ENCODE measurements around the gene TARS3.

Gene TARS3

GRCh38 chr15:101621961-101622360, 102.3 kb downstream of the TARS3 start:
- H3K4me3 ChIP-seq (ENCODE audit: low read depth, low read length), result no peak overlapping the region
- no peaks in the 10 kb centered on the region for H3K9me3 ChIP-seq (ENCODE audit: control insufficient read depth, low read length)
- no peak overlapping the region for H3K27ac ChIP-seq
- H3K79me2 ChIP-seq, result no peaks in the 10 kb centered on the region
- no peak overlapping the region for H3K4me2 ChIP-seq (ENCODE audit: low read length)
- no peaks in the 10 kb centered on the region for H3K36me3 ChIP-seq (ENCODE audit: control insufficient read depth, insufficient read depth, low read length)
- H2AFZ ChIP-seq, result no peak overlapping the region
- no peak overlapping the region for H3K9ac ChIP-seq
- TF ChIP-seq CTCF (IDR thresholded peaks at IDR 0.05), result no peak
- no peaks in the 10 kb centered on the region for H3K27me3 ChIP-seq (ENCODE audit: control insufficient read depth, insufficient read depth, low read length)
- no peaks in the 10 kb centered on the region for H3K4me1 ChIP-seq

GRCh38 chr15:101620671-101621070, 103.6 kb downstream of the TARS3 start:
- H3K4me3 ChIP-seq (ENCODE audit: low read depth, low read length), result no peak overlapping the region
- H3K4me2 ChIP-seq (ENCODE audit: low read length), result no peak overlapping the region
- H3K27me3 ChIP-seq (ENCODE audit: control insufficient read depth, insufficient read depth, low read length), result no peaks in the 10 kb centered on the region
- H3K9me3 ChIP-seq (ENCODE audit: control insufficient read depth, low read length), result no peaks in the 10 kb centered on the region
- H3K36me3 ChIP-seq (ENCODE audit: control insufficient read depth, insufficient read depth, low read length), result no peaks in the 10 kb centered on the region
- H3K79me2 ChIP-seq, result no peaks in the 10 kb centered on the region
- H3K27ac ChIP-seq, result no peak overlapping the region
- no peak overlapping the region for H3K9ac ChIP-seq
- TF ChIP-seq CTCF (IDR thresholded peaks at IDR 0.05), result no peak
- no peak overlapping the region for H2AFZ ChIP-seq
- no peaks in the 10 kb centered on the region for H3K4me1 ChIP-seq

- H3K4me2 ChIP-seq (ENCODE audit: low read length), result no peak overlapping the region
- no peak overlapping the region for H3K4me3 ChIP-seq (ENCODE audit: low read depth, low read length)
- H3K36me3 ChIP-seq (ENCODE audit: control insufficient read depth, insufficient read depth, low read length), result no peaks in the 10 kb centered on the region
- H3K4me1 ChIP-seq, result no peaks in the 10 kb centered on the region
- TF ChIP-seq CTCF (IDR thresholded peaks at IDR 0.05), result no peak
- H3K79me2 ChIP-seq, result no peaks in the 10 kb centered on the region
- no peaks in the 10 kb centered on the region for H3K9me3 ChIP-seq (ENCODE audit: control insufficient read depth, low read length)
- H3K27me3 ChIP-seq (ENCODE audit: control insufficient read depth, insufficient read depth, low read length), result no peaks in the 10 kb centered on the region
- no peak overlapping the region for H2AFZ ChIP-seq
- H3K27ac ChIP-seq, result no peak overlapping the region
- no peak overlapping the region for H3K9ac ChIP-seq
These were observed 104.7 kb downstream of the TARS3 start for GRCh38 chr15:101619615-101619865.

- no peak overlapping the region for H2AFZ ChIP-seq
- no peak overlapping the region for H3K4me3 ChIP-seq (ENCODE audit: low read depth, low read length)
- no peak overlapping the region for H3K4me2 ChIP-seq (ENCODE audit: low read length)
- H3K4me1 ChIP-seq, result no peaks in the 10 kb centered on the region
- no peaks in the 10 kb centered on the region for H3K9me3 ChIP-seq (ENCODE audit: control insufficient read depth, low read length)
- no peak overlapping the region for H3K27ac ChIP-seq
- no peak overlapping the region for H3K9ac ChIP-seq
- no peaks in the 10 kb centered on the region for H3K36me3 ChIP-seq (ENCODE audit: control insufficient read depth, insufficient read depth, low read length)
- H3K27me3 ChIP-seq (ENCODE audit: control insufficient read depth, insufficient read depth, low read length), result no peaks in the 10 kb centered on the region
- H3K79me2 ChIP-seq, result no peaks in the 10 kb centered on the region
- no peak for TF ChIP-seq CTCF (IDR thresholded peaks at IDR 0.05)
These were observed 105.2 kb downstream of the TARS3 start for GRCh38 chr15:101618851-101619614.

- H3K27me3 ChIP-seq (ENCODE audit: control insufficient read depth, insufficient read depth, low read length), result no peaks in the 10 kb centered on the region
- H3K27ac ChIP-seq, result no peak overlapping the region
- no peaks in the 10 kb centered on the region for H3K79me2 ChIP-seq
- H2AFZ ChIP-seq, result no peak overlapping the region
- H3K9me3 ChIP-seq (ENCODE audit: control insufficient read depth, low read length), result no peaks in the 10 kb centered on the region
- no peaks in the 10 kb centered on the region for H3K36me3 ChIP-seq (ENCODE audit: control insufficient read depth, insufficient read depth, low read length)
- no peak overlapping the region for H3K9ac ChIP-seq
- no peaks in the 10 kb centered on the region for H3K4me1 ChIP-seq
- TF ChIP-seq CTCF (IDR thresholded peaks at IDR 0.05), result no peak
- no peak overlapping the region for H3K4me2 ChIP-seq (ENCODE audit: low read length)
- H3K4me3 ChIP-seq (ENCODE audit: low read depth, low read length), result no peak overlapping the region
These were observed 106.2 kb downstream of the TARS3 start for GRCh38 chr15:101618076-101618475.

Measured in parathyroid adenoma (tissue), 2 donors.